GM19324 (cell line): ENCODE results near the gene PYROXD2.

ENCODE experiments used
- ATAC-seq: cut with Tn5 transposase; IDR thresholded peaks from one replicate; pipeline ENCODE4 v1.9.1; 2021; ENCODE audit warnings: mild to moderate bottlenecking, moderate library complexity; ENCODE audit not compliant: unreplicated experiment, low FRiP score

The PYROXD2 gene

DNA sequence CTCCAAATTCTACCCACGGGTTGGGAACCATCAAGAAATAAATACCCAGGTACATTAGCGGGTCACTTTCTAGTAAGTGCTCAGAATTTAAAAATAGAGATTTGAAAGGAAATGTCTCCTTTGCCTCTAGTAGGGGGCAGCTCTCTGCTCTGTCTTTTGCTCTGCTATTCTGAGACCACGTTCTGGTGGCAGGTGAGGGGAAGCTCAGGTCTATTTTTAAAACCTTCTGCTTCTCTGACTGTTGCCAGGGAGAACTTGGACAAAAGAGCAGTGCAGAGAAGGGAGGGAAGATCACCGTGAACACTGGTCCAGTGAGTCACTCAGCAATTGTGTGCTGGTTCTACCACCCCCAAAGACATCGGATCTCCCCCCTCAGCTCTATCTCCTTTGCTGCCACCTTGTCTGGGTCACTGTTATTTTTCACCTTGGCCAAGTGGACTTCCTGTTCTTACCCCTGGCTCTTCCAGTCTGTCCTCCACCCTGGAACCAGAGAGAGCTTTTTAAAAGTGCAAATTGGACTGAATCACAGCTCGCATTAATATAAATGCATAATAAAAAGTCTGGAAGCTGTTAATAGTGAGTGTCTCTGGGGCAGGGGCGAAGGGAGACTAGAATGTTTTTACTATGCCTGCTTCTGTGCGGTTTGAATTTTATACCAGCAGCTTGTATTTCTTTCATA, 74.6 kb downstream of the PYROXD2 start:
- ATAC-seq, result peak; percentile 42

DNA sequence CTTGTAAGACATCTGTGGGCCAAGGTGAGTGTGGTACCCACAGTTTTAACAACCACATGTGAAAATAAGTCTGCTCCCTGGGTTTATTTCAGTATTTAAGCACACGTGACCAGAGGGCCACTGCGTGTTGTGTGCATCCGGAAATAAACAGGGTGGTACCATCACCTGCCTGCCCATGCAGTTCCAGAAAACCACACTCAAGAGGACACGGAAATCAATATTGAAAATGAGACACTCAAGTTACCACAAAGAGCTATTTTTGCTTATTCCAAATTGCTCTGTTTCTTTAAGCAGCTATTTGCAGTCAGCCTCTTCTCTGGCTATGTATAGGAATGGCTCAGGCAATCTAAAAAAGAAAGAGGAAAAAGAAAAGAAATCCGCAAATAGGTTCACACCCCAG, 75.2 kb downstream of the PYROXD2 start:
- peak; percentile 84 for ATAC-seq

GRCh38 chr10:98338896-98339295, 76.1 kb downstream of the PYROXD2 start:
- no peak for ATAC-seq

DNA sequence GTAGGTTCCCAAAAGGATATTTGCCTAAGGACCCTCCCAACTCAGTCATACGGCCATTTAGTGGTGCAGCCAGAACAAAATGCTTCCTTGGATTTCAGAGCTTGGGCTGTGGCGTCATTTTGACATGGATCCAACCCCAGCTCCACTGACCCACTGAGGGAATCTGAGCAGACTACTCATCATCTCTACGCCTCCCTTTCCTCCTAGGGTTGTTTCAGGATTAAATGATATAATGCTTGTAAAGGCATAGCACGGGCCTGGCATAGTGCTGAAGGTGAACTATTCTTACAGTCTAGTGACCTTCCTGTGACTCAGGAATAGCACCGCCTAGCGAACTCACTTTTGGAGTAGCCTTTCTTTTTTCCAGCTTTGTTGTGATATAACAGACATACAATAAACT, 76.7 kb downstream of the PYROXD2 start:
- no peak for ATAC-seq

GRCh38 chr10:98337484-98337883, 77.5 kb downstream of the PYROXD2 start:
- no peak for ATAC-seq
